Fibroblast of mammary gland (primary cell): ENCODE data around the gene AKR7A3.
A peak's percentile ranks its signal among the peaks of the same experiment; 100 is the strongest.

ENCODE experiments used
- DNase-seq: peaks from one replicate; pipeline ENCODE4 v3.0.0-alpha.2; 2010; ENCODE audit warnings: low read depth
- H3K4me3 ChIP-seq: 2 replicates; pipeline ENCODE4 v1.5.1; 2011; ENCODE audit warnings: low read depth, mild to moderate bottlenecking, low read length, moderate library complexity; ENCODE audit not compliant: control insufficient read depth
- CTCF ChIP-seq: conservative IDR thresholded peaks from 2 replicates; pipeline ENCODE4 v1.5.1; 2011; ENCODE audit warnings: low read depth, low read length, inconsistent platforms; ENCODE audit not compliant: control insufficient read depth, insufficient read depth

AKR7A3 gene

GRCh38 chr1:19251305-19252196, 37.0 kb downstream of the AKR7A3 start, which contains the start of the genes EMC1 and MRTO4:
Gene EMC1, minus strand, starts transcription at chr1:19251524. Its CDS starts 15 bp downstream, at chr1:19251509.
Gene MRTO4, plus strand, starts transcription at chr1:19251805. Its CDS starts 31 bp downstream, at chr1:19251836.
- no peak for TF ChIP-seq CTCF
- peak; percentile 76 for DNase-seq
- peak within 1 kb of the TSS; percentile 94 for H3K4me3 ChIP-seq

GRCh38 chr1:19250629-19251304, 37.8 kb downstream of the AKR7A3 start:
- TF ChIP-seq CTCF: no peak
- H3K4me3 ChIP-seq: peak overlapping the region; percentile 94
- DNase-seq: no peak

GRCh38 chr1:19240673-19241538, 47.7 kb downstream of the AKR7A3 start:
- no peak overlapping the region for H3K4me3 ChIP-seq
- DNase-seq: peak; percentile 78
- peak; percentile 95 for TF ChIP-seq CTCF

- no peak for DNase-seq
- no peak for TF ChIP-seq CTCF
- H3K4me3 ChIP-seq: no peak overlapping the region
These were observed 48.7 kb downstream of the AKR7A3 start for GRCh38 chr1:19239876-19240275.

GRCh38 chr1:19234224-19234623, 54.3 kb downstream of the AKR7A3 start:
- no peak overlapping the region for H3K4me3 ChIP-seq
- TF ChIP-seq CTCF: no peak
- no peak for DNase-seq
